ENCODE results near the gene KCNQ1OT1. TPM values are rescaled to one million over a fixed set of nuclear protein-coding genes. Genes with fewer than 3 reads are reported as not detected.

The KCNQ1OT1 gene
- total RNA-seq, 2 donors from 2014 or later: 5.2 to 6.9 TPM

DNA sequence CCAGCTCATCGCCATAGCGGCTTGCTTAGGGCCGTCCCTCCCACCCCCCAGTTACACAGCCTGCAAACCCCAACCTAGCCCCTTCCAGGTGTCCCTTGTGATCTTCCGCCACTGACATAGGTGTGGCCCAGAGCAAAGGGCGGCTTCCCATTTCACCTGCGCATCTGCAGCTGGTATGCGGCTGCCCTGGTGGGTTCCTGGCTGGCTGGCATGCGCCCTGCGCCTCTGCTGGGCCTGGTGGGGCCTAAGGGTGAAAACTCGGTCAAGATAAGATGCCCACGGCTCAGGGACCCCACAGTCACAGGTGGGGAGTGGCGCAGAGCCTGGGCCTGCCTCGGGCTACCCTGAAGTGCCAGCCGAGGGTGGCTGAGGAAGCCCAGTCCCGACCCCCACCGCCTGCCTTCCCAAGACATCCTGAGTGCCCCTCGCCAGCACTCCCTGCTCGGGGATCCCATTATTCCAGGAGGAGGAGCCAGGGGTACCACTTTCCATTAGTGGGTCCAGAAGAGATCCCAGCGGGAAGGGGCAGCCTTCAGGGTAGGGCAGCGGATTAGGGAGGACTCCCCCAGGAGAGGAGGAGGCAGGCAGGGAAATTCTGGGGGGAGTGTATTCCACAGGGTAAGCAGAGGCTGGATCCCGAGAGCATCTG is 36.9 kb upstream of the KCNQ1OT1 start:
- no peak for DNase-seq
- Histone ChIP-seq H3K4me1 (ENCODE audit: control insufficient read depth, insufficient read depth, low read length) (peaks cover 3% of the 10 kb centered on the region), H3K27me3 (ENCODE audit: control insufficient read depth, insufficient read depth, low read length, poor library complexity, severe bottlenecking) (no peaks in the 10 kb centered on the region), H3K36me3 (ENCODE audit: control insufficient read depth, insufficient read depth, low read length) (no peaks in the 10 kb centered on the region), H3K9me3 (ENCODE audit: control insufficient read depth, low read length) (no peaks in the 10 kb centered on the region), H3K9ac (ENCODE audit: extremely low read depth, low read length, poor library complexity, severe bottlenecking) (no peak overlapping the region), H3K27ac (ENCODE audit: low read depth, low read length) (no peak overlapping the region), H3K4me3 (ENCODE audit: low read length) (no peak overlapping the region)
- Mint-ChIP-seq H3K4me1 (peaks cover 5% of the 10 kb centered on the region), H3K36me3 (ENCODE audit: low read depth) (no peaks in the 10 kb centered on the region), H3K4me3 (no peak overlapping the region), H3K27ac (no peak overlapping the region), H3K27me3 (ENCODE audit: insufficient read depth) (peaks cover 37% of the 10 kb centered on the region), H3K9me3 (no peaks in the 10 kb centered on the region)
- 93 to 97% methylated on average over 18 to 21 of the region's 21 CpGs for WGBS, 2 experiments (ENCODE audit: insufficient coverage in 1 of 2, insufficient read length in 1 of 2)
- TF ChIP-seq, protein P1, sequence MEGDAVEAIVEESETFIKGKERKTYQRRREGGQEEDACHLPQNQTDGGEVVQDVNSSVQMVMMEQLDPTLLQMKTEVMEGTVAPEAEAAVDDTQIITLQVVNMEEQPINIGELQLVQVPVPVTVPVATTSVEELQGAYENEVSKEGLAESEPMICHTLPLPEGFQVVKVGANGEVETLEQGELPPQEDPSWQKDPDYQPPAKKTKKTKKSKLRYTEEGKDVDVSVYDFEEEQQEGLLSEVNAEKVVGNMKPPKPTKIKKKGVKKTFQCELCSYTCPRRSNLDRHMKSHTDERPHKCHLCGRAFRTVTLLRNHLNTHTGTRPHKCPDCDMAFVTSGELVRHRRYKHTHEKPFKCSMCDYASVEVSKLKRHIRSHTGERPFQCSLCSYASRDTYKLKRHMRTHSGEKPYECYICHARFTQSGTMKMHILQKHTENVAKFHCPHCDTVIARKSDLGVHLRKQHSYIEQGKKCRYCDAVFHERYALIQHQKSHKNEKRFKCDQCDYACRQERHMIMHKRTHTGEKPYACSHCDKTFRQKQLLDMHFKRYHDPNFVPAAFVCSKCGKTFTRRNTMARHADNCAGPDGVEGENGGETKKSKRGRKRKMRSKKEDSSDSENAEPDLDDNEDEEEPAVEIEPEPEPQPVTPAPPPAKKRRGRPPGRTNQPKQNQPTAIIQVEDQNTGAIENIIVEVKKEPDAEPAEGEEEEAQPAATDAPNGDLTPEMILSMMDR (conservative IDR thresholded peaks at IDR 0.05): no peak

DNA sequence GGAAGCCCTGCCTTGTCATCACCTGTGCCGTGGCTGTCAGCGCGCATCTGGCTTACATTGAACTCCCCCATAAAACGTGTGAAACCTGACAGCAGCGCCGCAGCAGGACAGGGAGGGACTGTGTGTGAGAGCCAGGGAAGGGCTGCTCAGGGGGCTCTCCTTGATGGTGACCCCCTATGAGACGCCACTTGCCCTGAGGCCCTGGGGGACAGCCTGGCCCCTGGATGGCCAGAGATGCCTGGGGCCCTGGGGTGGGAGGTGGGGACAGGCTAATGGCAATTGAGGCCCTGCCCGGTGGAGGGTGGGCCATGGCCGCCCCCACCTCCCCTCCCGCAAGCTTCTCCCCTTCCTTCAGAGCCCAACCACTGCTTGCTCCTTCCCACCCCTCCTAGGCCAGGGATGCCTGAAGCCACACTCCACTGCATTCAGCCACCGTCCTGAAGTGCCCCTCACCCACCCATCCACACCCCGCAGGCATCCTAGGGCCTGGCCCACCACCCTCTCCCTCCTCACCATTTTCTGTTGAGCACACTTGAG is 35.3 kb upstream of the KCNQ1OT1 start:
- H3K4me3 Mint-ChIP-seq: no peak overlapping the region
- peaks cover 2% of the 10 kb centered on the region for H3K4me1 ChIP-seq (ENCODE audit: control insufficient read depth, insufficient read depth, low read length)
- H3K9me3 Mint-ChIP-seq: no peaks in the 10 kb centered on the region
- TF ChIP-seq, protein P1 (conservative IDR thresholded peaks at IDR 0.05): no peak
- no peak for DNase-seq
- 92 to 93% methylated on average over 7 to 12 of the region's 12 CpGs for WGBS, 2 experiments (ENCODE audit: insufficient coverage in 1 of 2, insufficient read length in 1 of 2)
- peaks cover under 1% of the 10 kb centered on the region for H3K4me1 Mint-ChIP-seq
- H3K27me3 Mint-ChIP-seq (ENCODE audit: insufficient read depth): peaks cover 43% of the 10 kb centered on the region
- H3K36me3 ChIP-seq (ENCODE audit: control insufficient read depth, insufficient read depth, low read length): no peaks in the 10 kb centered on the region
- no peak overlapping the region for H3K4me3 ChIP-seq (ENCODE audit: low read length)
- no peak overlapping the region for H3K27ac ChIP-seq (ENCODE audit: low read depth, low read length)
- no peak overlapping the region for H3K9ac ChIP-seq (ENCODE audit: extremely low read depth, low read length, poor library complexity, severe bottlenecking)
- H3K36me3 Mint-ChIP-seq (ENCODE audit: low read depth): no peaks in the 10 kb centered on the region
- H3K27me3 ChIP-seq (ENCODE audit: control insufficient read depth, insufficient read depth, low read length, poor library complexity, severe bottlenecking): no peaks in the 10 kb centered on the region
- no peak overlapping the region for H3K27ac Mint-ChIP-seq
- no peaks in the 10 kb centered on the region for H3K9me3 ChIP-seq (ENCODE audit: control insufficient read depth, low read length)

DNA sequence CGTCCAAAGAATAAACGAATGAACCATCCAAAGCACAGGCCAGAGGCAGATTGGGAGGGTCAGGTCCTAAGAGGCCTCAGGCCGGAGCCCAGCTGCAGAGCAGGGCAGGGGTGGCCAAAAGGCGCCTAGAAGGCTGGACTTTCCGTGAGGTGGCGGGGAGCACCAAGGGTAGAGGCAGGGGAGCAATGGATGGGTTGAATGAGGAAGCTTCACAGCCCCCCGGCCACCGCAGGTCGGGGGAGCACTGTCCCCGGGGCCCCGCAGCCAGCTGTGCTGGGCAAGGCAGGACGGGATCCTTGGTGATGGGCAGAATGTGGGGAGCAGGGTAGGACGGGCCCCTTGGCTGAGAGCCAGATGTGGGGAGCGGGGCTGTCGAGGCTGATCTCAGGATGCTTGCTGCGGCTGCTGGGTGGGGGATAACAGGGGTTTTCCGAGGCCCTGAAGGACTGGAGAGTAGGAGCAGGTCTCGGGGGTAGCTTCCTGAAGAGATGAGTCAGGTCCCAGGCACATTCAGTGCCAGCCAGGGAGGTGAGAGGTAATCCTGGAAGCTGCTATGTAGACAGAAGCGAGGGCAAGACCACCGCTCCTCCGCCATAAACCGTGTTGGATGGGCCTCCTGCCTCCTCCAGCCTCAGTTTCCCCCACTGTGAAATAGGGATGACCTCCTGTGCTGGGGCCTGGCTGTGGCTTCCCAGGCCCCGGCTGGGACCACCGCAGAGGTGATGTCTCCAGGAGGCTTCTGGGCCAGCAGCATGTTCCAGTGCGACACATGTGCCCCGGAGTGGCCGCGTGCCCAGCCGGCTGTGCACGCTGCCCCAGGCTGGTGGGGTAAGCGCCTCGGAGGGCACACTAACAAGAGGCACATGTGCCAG is 34.6 kb upstream of the KCNQ1OT1 start:
- H3K27ac ChIP-seq (ENCODE audit: low read depth, low read length): no peak overlapping the region
- H3K36me3 ChIP-seq (ENCODE audit: control insufficient read depth, insufficient read depth, low read length): no peaks in the 10 kb centered on the region
- H3K9me3 Mint-ChIP-seq: no peaks in the 10 kb centered on the region
- TF ChIP-seq, protein P1 (conservative IDR thresholded peaks at IDR 0.05): no peak
- DNase-seq: no peak
- no peak overlapping the region for H3K4me3 ChIP-seq (ENCODE audit: low read length)
- H3K9me3 ChIP-seq (ENCODE audit: control insufficient read depth, low read length): no peaks in the 10 kb centered on the region
- no peak overlapping the region for H3K9ac ChIP-seq (ENCODE audit: extremely low read depth, low read length, poor library complexity, severe bottlenecking)
- WGBS, 2 experiments (ENCODE audit: insufficient coverage in 1 of 2, insufficient read length in 1 of 2): 94 to 97% methylated on average over 17 to 32 of the region's 32 CpGs
- H3K36me3 Mint-ChIP-seq (ENCODE audit: low read depth): no peaks in the 10 kb centered on the region
- no peak overlapping the region for H3K4me3 Mint-ChIP-seq
- peaks cover 2% of the 10 kb centered on the region for H3K4me1 ChIP-seq (ENCODE audit: control insufficient read depth, insufficient read depth, low read length)
- H3K27ac Mint-ChIP-seq: no peak overlapping the region
- H3K27me3 Mint-ChIP-seq (ENCODE audit: insufficient read depth): peaks cover 44% of the 10 kb centered on the region
- no peaks in the 10 kb centered on the region for H3K27me3 ChIP-seq (ENCODE audit: control insufficient read depth, insufficient read depth, low read length, poor library complexity, severe bottlenecking)
- peaks cover 7% of the 10 kb centered on the region for H3K4me1 Mint-ChIP-seq

All from endodermal cell (in vitro differentiated cells).